ENCODE data around the gene DEFB132. TPM values are rescaled to one million over a fixed set of nuclear protein-coding genes. Genes with fewer than 3 reads are reported as not detected.
A peak's percentile ranks its signal among the peaks of the same experiment; 100 is the strongest.

The DEFB132 gene
- total RNA-seq, 4 donors from 2014 or later, result 0.66 TPM; not detected in 3

GRCh38 chr20:263701-264100 lies 6.2 kb downstream of the DEFB132 start:
- WGBS, 2 donors, result 84 to 85% methylated on average over 8 to 11 of the region's 13 CpGs
- TF ChIP-seq POLR2A (IDR thresholded peaks at IDR 0.05), result no peak
- TF ChIP-seq, protein P1, sequence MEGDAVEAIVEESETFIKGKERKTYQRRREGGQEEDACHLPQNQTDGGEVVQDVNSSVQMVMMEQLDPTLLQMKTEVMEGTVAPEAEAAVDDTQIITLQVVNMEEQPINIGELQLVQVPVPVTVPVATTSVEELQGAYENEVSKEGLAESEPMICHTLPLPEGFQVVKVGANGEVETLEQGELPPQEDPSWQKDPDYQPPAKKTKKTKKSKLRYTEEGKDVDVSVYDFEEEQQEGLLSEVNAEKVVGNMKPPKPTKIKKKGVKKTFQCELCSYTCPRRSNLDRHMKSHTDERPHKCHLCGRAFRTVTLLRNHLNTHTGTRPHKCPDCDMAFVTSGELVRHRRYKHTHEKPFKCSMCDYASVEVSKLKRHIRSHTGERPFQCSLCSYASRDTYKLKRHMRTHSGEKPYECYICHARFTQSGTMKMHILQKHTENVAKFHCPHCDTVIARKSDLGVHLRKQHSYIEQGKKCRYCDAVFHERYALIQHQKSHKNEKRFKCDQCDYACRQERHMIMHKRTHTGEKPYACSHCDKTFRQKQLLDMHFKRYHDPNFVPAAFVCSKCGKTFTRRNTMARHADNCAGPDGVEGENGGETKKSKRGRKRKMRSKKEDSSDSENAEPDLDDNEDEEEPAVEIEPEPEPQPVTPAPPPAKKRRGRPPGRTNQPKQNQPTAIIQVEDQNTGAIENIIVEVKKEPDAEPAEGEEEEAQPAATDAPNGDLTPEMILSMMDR (IDR thresholded peaks at IDR 0.05), result no peak
- TF ChIP-seq EP300 (IDR thresholded peaks at IDR 0.05), result no peak

GRCh38 chr20:266596-267562 lies 9.4 kb downstream of the DEFB132 start:
- Histone ChIP-seq H3K4me1 (peaks cover 0 to 14% (median 0%) of the 10 kb centered on the region in 4 donors), H3K9me3 (no peaks in the 10 kb centered on the region), H3K36me3 (peaks cover 0 to 3% (median 0%) of the 10 kb centered on the region in 3 donors), H3K4me3 (peak overlapping the region; percentile 31 to 59 (median 49)), H3K27me3 (no peaks in the 10 kb centered on the region), H3K27ac (peak overlapping the region in 2 of 4 donors; percentile 54 to 57)
- DNase-seq (ENCODE audit: low spot score in 2 of 2), result peak; percentile 77 to 89
- TF ChIP-seq EP300 (IDR thresholded peaks at IDR 0.05) (no peak), POLR2A (IDR thresholded peaks at IDR 0.05) (no peak)
- TF ChIP-seq, protein P1 (IDR thresholded peaks at IDR 0.05), result peak; percentile 93 to 96 (median 95)
- WGBS, 2 donors, result 9% methylated on average over 42 to 43 of the region's 43 CpGs

More at GRCh38 chr20:263701-264100, 6.2 kb downstream of the DEFB132 start:
- no peaks in the 10 kb centered on the region for H3K27me3 ChIP-seq
- peaks cover 0 to 14% (median 0%) of the 10 kb centered on the region in 4 donors for H3K4me1 ChIP-seq
- no peaks in the 10 kb centered on the region for H3K9me3 ChIP-seq
- no peaks in the 10 kb centered on the region for H3K36me3 ChIP-seq
- no peak overlapping the region for H3K27ac ChIP-seq
- DNase-seq (ENCODE audit: low spot score in 2 of 2), result no peak
- H3K4me3 ChIP-seq, result no peak overlapping the region

- no peaks in the 10 kb centered on the region for H3K27me3 ChIP-seq
- 92 to 94% methylated on average over 5 of the region's 5 CpGs for WGBS, 2 donors
- no peak overlapping the region for H3K27ac ChIP-seq
- no peak overlapping the region for H3K4me3 ChIP-seq
- TF ChIP-seq, protein P1 (IDR thresholded peaks at IDR 0.05), result no peak
- TF ChIP-seq POLR2A (IDR thresholded peaks at IDR 0.05) (no peak), EP300 (IDR thresholded peaks at IDR 0.05) (no peak)
- DNase-seq (ENCODE audit: low spot score in 2 of 2), result no peak
- H3K4me1 ChIP-seq, result peaks cover 0 to 14% (median 0%) of the 10 kb centered on the region in 4 donors
- peaks cover 0 to 14% (median 0%) of the 10 kb centered on the region in 3 donors for H3K36me3 ChIP-seq
- H3K9me3 ChIP-seq, result no peaks in the 10 kb centered on the region
These were observed 13.0 kb downstream of the DEFB132 start for GRCh38 chr20:270517-270916.

DNA sequence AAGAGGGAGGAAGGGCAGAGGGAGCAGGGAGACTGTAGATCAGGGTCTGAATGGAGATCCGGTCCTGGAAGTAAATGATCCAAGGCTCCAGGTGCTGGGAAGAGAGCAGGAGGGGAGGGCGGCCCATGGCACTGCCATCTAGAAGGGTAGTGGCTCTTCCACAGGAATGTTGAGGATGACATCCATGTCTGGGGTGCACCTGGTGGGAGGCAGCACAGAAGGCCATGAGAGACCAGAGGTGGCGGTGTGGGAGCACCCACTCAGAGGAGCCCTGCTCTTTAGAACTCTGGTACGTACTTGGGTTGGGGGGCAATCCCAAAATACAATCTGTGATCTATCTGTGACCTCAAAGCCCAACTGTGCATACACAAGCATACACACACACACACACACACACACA lies 13.5 kb downstream of the DEFB132 start:
- no peak for DNase-seq (ENCODE audit: low spot score in 2 of 2)
- no peak overlapping the region for H3K27ac ChIP-seq
- H3K9me3 ChIP-seq, result no peaks in the 10 kb centered on the region
- peaks cover 0 to 14% (median 0%) of the 10 kb centered on the region in 4 donors for H3K4me1 ChIP-seq
- no peaks in the 10 kb centered on the region for H3K27me3 ChIP-seq
- peaks cover 0 to 20% (median 0%) of the 10 kb centered on the region in 3 donors for H3K36me3 ChIP-seq
- H3K4me3 ChIP-seq, result no peak overlapping the region
- WGBS, 2 donors, result 82 to 86% methylated on average over 2 to 4 of the region's 4 CpGs
- no peak for TF ChIP-seq EP300 (IDR thresholded peaks at IDR 0.05)

DNA sequence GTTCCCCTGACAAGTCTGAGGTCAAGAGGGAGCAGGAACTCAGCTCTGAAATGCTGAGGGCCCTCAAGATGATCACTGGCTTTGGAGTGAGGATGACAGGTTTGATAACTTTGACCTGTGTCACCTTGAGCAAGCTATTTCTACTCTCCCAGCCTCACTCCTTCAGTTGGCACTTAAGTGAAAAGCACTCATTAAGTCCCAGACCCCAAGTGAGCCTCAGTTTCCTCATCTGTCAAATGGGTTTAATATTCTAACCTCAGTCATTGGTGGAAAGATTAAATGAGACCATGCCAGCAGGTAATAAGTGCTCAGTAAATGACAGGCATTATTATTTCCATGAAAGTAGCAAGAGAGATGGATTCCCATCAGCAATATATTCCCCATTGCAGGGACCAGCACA lies 14.0 kb downstream of the DEFB132 start:
- Histone ChIP-seq H3K4me3 (no peak overlapping the region), H3K36me3 (peaks cover 0 to 24% (median 0%) of the 10 kb centered on the region in 3 donors), H3K9me3 (no peaks in the 10 kb centered on the region), H3K27me3 (no peaks in the 10 kb centered on the region), H3K27ac (no peak overlapping the region), H3K4me1 (peaks cover 0 to 10% (median 0%) of the 10 kb centered on the region in 4 donors)
- no peak for DNase-seq (ENCODE audit: low spot score in 2 of 2)
- TF ChIP-seq, protein P1 (IDR thresholded peaks at IDR 0.05), result no peak
- TF ChIP-seq EP300 (IDR thresholded peaks at IDR 0.05), result no peak
- TF ChIP-seq POLR2A (IDR thresholded peaks at IDR 0.05), result no peak

Data from tibial nerve (tissue), 4 donors.